Nephron (organoid): ENCODE data around the gene PCDH9.

ENCODE experiments used
- H3K27ac Mint-ChIP-seq, 3 experiments: 2 replicates each; pipeline ENCODE4 v1.8.0; 2020; ENCODE audit warnings: mixed read lengths in 3 of 3, mild to moderate bottlenecking in 2 of 3, moderate library complexity in 1 of 3
- H3K27me3 Mint-ChIP-seq: 2 replicates; pipeline ENCODE4 v1.8.0; 2021; ENCODE audit warnings: low read depth, mild to moderate bottlenecking, moderate library complexity, mixed read lengths
- H3K36me3 Mint-ChIP-seq: 2 replicates; pipeline ENCODE4 v1.8.0; 2020; ENCODE audit warnings: low read depth, mixed read lengths
- H3K4me1 Mint-ChIP-seq: 2 replicates; pipeline ENCODE4 v1.8.0; 2020; ENCODE audit warnings: mixed read lengths
- H3K4me3 Mint-ChIP-seq, 3 experiments: 2 replicates each; pipeline ENCODE4 v1.8.0; 2020; ENCODE audit warnings: mild to moderate bottlenecking in 3 of 3, mixed read lengths in 3 of 3, moderate library complexity in 2 of 3
- H3K9me3 Mint-ChIP-seq: 2 replicates; pipeline ENCODE4 v1.8.0; 2020; ENCODE audit warnings: mixed read lengths
- TF ChIP-seq, protein P1 (sequence below), 3 experiments: fragments of 200-600 bp; sonication (generic); IDR thresholded peaks; one replicate each; pipeline ENCODE4 v1.5.0; 2021; ENCODE audit warnings: antibody characterized with exemption in 3 of 3; ENCODE audit not compliant: unreplicated experiment in 3 of 3

PCDH9 gene

DNA sequence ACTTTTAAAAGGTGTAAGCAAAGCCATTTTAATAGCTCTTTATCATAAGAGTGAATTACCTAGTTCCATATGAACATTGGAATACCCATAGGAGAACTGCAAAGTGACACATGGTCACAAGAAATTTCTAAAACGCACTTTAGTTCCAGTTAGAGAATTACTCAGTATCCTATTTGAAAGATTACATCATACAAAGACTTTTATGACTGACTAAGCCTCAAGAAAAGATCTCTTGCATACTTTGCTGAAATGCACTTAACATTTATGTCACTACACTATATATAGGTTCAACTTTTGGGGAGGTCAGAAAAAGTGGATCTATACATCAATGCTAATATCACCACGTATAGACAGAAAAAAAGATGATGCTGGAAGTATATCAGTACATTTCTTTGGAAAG lies 7.1 kb downstream of the PCDH9 start:
- H3K9me3 Mint-ChIP-seq = no peaks in the 10 kb centered on the region
- H3K27ac Mint-ChIP-seq = peak overlapping the region; percentile 13 to 71 (median 49)
- H3K4me3 Mint-ChIP-seq = peak overlapping the region; percentile 73 to 77 (median 75)
- H3K4me1 Mint-ChIP-seq = peaks cover 42% of the 10 kb centered on the region
- peaks cover 23% of the 10 kb centered on the region for H3K36me3 Mint-ChIP-seq
- TF ChIP-seq, protein P1, sequence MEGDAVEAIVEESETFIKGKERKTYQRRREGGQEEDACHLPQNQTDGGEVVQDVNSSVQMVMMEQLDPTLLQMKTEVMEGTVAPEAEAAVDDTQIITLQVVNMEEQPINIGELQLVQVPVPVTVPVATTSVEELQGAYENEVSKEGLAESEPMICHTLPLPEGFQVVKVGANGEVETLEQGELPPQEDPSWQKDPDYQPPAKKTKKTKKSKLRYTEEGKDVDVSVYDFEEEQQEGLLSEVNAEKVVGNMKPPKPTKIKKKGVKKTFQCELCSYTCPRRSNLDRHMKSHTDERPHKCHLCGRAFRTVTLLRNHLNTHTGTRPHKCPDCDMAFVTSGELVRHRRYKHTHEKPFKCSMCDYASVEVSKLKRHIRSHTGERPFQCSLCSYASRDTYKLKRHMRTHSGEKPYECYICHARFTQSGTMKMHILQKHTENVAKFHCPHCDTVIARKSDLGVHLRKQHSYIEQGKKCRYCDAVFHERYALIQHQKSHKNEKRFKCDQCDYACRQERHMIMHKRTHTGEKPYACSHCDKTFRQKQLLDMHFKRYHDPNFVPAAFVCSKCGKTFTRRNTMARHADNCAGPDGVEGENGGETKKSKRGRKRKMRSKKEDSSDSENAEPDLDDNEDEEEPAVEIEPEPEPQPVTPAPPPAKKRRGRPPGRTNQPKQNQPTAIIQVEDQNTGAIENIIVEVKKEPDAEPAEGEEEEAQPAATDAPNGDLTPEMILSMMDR (IDR thresholded peaks at IDR 0.05; ENCODE audit: unreplicated experiment in 3 of 3) = no peak
- no peaks in the 10 kb centered on the region for H3K27me3 Mint-ChIP-seq

DNA sequence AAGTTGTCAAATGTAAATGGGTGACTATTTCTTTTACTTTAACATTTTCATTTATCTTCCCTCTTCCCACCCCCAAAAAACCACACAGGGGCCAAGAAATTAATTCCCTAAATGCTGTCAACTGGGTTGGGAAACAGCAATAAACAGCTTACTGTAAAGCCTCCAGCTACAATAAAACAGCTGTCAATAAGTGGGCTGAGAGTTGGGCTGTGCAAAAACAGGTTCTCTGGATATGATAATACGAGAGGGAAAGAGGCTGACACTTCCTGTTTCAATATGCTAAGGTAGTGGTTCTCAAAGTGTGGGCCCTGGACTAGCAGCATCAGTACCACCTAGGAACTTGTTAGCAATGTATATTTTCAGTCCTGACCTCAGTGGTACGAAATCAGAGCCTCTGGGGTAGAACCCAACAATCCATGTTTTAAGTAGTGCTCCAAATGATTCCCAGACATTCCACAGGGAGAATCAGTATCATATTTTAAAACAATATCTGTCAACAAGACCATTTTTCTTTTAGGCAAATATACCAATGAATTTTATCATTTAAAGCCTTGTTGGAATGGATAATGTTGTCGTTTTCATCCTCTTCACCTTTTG lies 8.4 kb downstream of the PCDH9 start:
- H3K36me3 Mint-ChIP-seq = peaks cover 16% of the 10 kb centered on the region
- H3K27ac Mint-ChIP-seq = no peak overlapping the region
- H3K27me3 Mint-ChIP-seq = no peaks in the 10 kb centered on the region
- H3K4me3 Mint-ChIP-seq = peak overlapping the region; percentile 7 to 22 (median 18)
- H3K9me3 Mint-ChIP-seq = no peaks in the 10 kb centered on the region
- H3K4me1 Mint-ChIP-seq = peaks cover 35% of the 10 kb centered on the region
- TF ChIP-seq, protein P1 (IDR thresholded peaks at IDR 0.05; ENCODE audit: unreplicated experiment in 3 of 3) = no peak

DNA sequence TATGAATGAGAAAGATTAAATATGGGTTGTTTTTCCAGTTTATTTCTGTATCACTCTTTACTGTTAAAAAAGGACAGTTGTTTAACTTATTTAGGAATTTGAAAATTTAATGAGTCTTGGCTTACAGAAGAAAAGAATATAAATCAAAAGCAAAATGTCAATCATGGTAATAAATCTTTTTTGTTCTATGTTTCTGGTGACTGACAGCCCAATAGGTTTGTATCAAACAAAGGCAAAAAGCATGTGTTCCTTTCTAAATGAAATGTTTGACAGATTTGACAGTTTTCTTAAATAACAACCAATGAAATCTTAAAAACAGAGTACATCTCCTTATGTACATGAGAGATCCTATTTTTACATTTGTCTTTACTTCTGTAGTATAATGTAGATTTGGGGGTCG lies 11.0 kb downstream of the PCDH9 start:
- Mint-ChIP-seq H3K36me3 (peaks cover 9% of the 10 kb centered on the region), H3K4me1 (peaks cover 19% of the 10 kb centered on the region)
- TF ChIP-seq, protein P1 (IDR thresholded peaks at IDR 0.05; ENCODE audit: unreplicated experiment in 3 of 3) = no peak

DNA sequence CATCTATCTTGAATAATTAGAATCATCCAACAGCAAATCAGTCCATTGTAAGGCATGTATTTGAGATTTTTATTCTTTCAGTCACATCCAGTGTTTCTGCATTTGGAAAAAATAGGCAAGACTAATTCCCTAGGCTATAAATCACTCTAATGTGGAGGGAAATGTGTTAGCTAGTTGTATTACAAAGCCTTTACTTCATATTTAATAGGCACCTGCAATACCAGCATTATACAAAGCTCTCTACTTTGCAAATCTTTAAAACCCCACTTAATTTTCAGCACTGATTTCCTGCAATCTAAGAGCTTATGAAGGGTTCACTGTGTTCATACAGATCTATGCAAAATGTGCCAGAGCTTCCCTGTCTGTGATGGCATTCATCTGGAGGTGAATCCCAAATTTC lies 12.3 kb downstream of the PCDH9 start:
- Mint-ChIP-seq H3K9me3 (no peaks in the 10 kb centered on the region), H3K36me3 (peaks cover 9% of the 10 kb centered on the region), H3K27me3 (no peaks in the 10 kb centered on the region), H3K4me3 (no peak overlapping the region), H3K4me1 (peaks cover 9% of the 10 kb centered on the region), H3K27ac (no peak overlapping the region)
- TF ChIP-seq, protein P1 (IDR thresholded peaks at IDR 0.05; ENCODE audit: unreplicated experiment in 3 of 3) = no peak

More for the DNA sequence above, 11.0 kb downstream of the PCDH9 start:
- Mint-ChIP-seq H3K27ac (no peak overlapping the region), H3K27me3 (no peaks in the 10 kb centered on the region), H3K9me3 (no peaks in the 10 kb centered on the region), H3K4me3 (no peak overlapping the region)

DNA sequence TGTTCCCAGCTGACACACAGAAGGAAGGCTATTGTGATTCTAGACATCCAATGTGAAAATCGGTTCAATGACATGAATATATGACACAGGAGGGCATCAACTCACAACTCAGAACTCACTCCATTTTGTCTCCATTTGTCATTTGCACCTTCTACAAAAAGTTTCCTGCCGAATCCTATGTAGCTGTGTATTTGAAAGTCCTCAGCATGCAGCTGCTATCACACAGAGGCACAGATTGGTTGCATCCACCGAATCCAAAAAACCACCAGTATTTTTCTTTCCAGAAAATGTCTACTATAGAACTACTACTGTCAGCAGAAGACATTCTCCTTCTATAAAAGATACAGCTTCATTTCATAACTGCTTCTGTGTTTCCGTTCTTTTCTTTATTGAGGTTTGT lies 13.3 kb downstream of the PCDH9 start:
- H3K27ac Mint-ChIP-seq = no peak overlapping the region
- TF ChIP-seq, protein P1 (IDR thresholded peaks at IDR 0.05; ENCODE audit: unreplicated experiment in 3 of 3) = no peak
- H3K9me3 Mint-ChIP-seq = no peaks in the 10 kb centered on the region
- H3K4me1 Mint-ChIP-seq = peaks cover 6% of the 10 kb centered on the region
- no peaks in the 10 kb centered on the region for H3K27me3 Mint-ChIP-seq
- H3K4me3 Mint-ChIP-seq = no peak overlapping the region
- peaks cover 13% of the 10 kb centered on the region for H3K36me3 Mint-ChIP-seq

DNA sequence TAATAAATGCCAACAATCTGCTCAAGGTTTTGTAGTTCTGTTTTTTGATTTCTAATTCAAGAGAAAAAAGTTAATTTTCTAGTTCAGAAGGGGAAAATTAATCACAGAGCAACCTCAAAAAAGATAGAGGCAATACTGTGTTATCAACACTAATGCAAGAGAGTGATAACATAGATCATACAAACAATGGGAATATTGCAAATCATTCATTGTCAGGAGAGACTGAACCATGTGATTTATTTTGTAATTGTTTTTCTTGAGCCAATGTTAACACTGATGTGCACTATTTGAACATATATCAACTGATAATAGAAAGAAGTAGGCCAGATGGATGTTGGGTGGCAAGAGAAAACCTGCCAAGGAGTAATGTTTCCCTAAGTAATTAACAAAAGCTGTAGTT lies 19.9 kb downstream of the PCDH9 start:
- Mint-ChIP-seq H3K4me3 (no peak overlapping the region), H3K27ac (no peak overlapping the region), H3K27me3 (no peaks in the 10 kb centered on the region), H3K9me3 (no peaks in the 10 kb centered on the region), H3K36me3 (peaks cover 10% of the 10 kb centered on the region), H3K4me1 (no peaks in the 10 kb centered on the region)
- TF ChIP-seq, protein P1 (IDR thresholded peaks at IDR 0.05; ENCODE audit: unreplicated experiment in 3 of 3) = no peak
